ENCODE results near the gene OLFML1. TPM values are rescaled to one million over a fixed set of nuclear protein-coding genes. Genes with fewer than 3 reads are reported as not detected.

Gene OLFML1
- total and polyA plus RNA-seq, 10 of the 15 experiments (the other 5 are each of a cell fraction or from before 2014, with no cell fraction given), result 0.04 to 0.71 (median 0.21) TPM; not detected in 6

GRCh38 chr11:7445564-7445963 lies 39.7 kb upstream of the OLFML1 start:
- ChIA-PET SMC1A (ENCODE audit: uncharacterized antibody, unreplicated experiment) (interaction anchor here (1.0 to 8.5 kb wide), 5 partner anchors 9 to 103 kb away, joined by 3 to 119 read pairs (median 4); no protein-coding TSS in a partner anchor), RAD21 (ENCODE audit: unreplicated experiment) (interaction anchor here (0.8 to 2.7 kb wide), 5 partner anchors 9 to 220 kb away, joined by 3 to 8 read pairs (median 6); no protein-coding TSS in a partner anchor), CTCF (interaction anchor here (0.9 to 6.8 kb wide), 6 partner anchors 17 to 352 kb away, joined by 3 to 107 read pairs (median 4); no protein-coding TSS in a partner anchor), POLR2A (no interaction called here)
- H4K20me1 ChIP-seq (ENCODE audit: control insufficient read depth, insufficient read depth), result no peaks in the 10 kb centered on the region
- H3K9me3 ChIP-seq (replicated peaks; ENCODE audit: control insufficient read depth, insufficient read depth, low read length), result no peaks in the 10 kb centered on the region
- no peak overlapping the region for H3K27ac ChIP-seq (ENCODE audit: control insufficient read depth, insufficient read depth)
- DNase-seq (ENCODE audit: low read depth, low spot score), result no peak
- no peak overlapping the region for H2AFZ ChIP-seq (ENCODE audit: control insufficient read depth, low read depth, low read length)
- no peaks in the 10 kb centered on the region for H3K36me3 ChIP-seq (ENCODE audit: control insufficient read depth in 2 of 2, insufficient read depth in 2 of 2, low read length in 1 of 2)
- TF ChIP-seq EED (IDR thresholded peaks at IDR 0.05; ENCODE audit: low read depth) (no peak), NBN (IDR thresholded peaks at IDR 0.05) (no peak), NFIC (IDR thresholded peaks at IDR 0.05; ENCODE audit: low read depth, low read length) (no peak), PAX5 (IDR thresholded peaks at IDR 0.05; ENCODE audit: borderline replicate concordance, low read depth, low read length) (no peak), FOXK2 (IDR thresholded peaks at IDR 0.05) (no peak), NR2F1 (conservative IDR thresholded peaks at IDR 0.05) (no peak), JUND (IDR thresholded peaks at IDR 0.05; ENCODE audit: low read depth, low read length) (no peak), CREM (IDR thresholded peaks at IDR 0.05; ENCODE audit: low read depth) (no peak), EZH2 (IDR thresholded peaks at IDR 0.05; ENCODE audit: borderline replicate concordance, control insufficient read depth, low read depth, low read length) (no peak), RAD21 (IDR thresholded peaks at IDR 0.05; ENCODE audit: insufficient read depth, low read depth, low read length) (no peak), SPI1 (IDR thresholded peaks at IDR 0.05; ENCODE audit: borderline replicate concordance, insufficient read depth, low read depth, low read length) (no peak), MAX (IDR thresholded peaks at IDR 0.05; ENCODE audit: low read depth, low read length) (no peak), NFYB (IDR thresholded peaks at IDR 0.05; ENCODE audit: insufficient read depth, low read depth, low read length) (no peak), CREB1 (IDR thresholded peaks at IDR 0.05; ENCODE audit: low read depth) (no peak)
- H3K27me3 ChIP-seq (replicated peaks in 1 of 2; ENCODE audit: control insufficient read depth in 2 of 2, insufficient read depth in 2 of 2, low read length in 1 of 2), result no peaks in the 10 kb centered on the region
- intact Hi-C loops (cut with micrococcal nuclease; ENCODE audit: unreplicated experiment) (no loop called here), in situ Hi-C loops (cut with MboI) (no loop called here)
- no TSS peak for BruUV-seq (replicated peaks)
- no peak for FAIRE-seq
- ATAC-seq, result no peak
- no peaks in the 10 kb centered on the region for H3K79me2 ChIP-seq (ENCODE audit: control insufficient read depth, insufficient read depth, low read length)
- no peak overlapping the region for H3K4me3 ChIP-seq
- no peak overlapping the region for H3K4me2 ChIP-seq (ENCODE audit: control insufficient read depth, insufficient read depth)
- no peak overlapping the region for H3K9ac ChIP-seq (ENCODE audit: control insufficient read depth, insufficient read depth, low read length)
- H3K4me1 ChIP-seq (ENCODE audit: control insufficient read depth, insufficient read depth, low read length), result no peaks in the 10 kb centered on the region
- 87% methylated on average over 5 of the region's 5 CpGs for WGBS (ENCODE audit: insufficient coverage, insufficient replicate concordance, low lambda C conversion rate, missing lambda C conversion rate)
